Endothelial cell (in vitro differentiated cells): ENCODE data around the gene DIS3L2. TPM values are rescaled to one million over a fixed set of nuclear protein-coding genes. Genes with fewer than 3 reads are reported as not detected.

ENCODE experiments used
- DNase-seq: peaks from one replicate; pipeline ENCODE4 v3.0.0; 2021; ENCODE audit warnings: low spot score
- H3K27ac Mint-ChIP-seq: one replicate; pipeline ENCODE4 v1.8.0; 2021; ENCODE audit warnings: mixed read lengths, inconsistent platforms; ENCODE audit not compliant: unreplicated experiment
- H3K27me3 Mint-ChIP-seq: one replicate; pipeline ENCODE4 v1.8.0; 2021; ENCODE audit warnings: mild to moderate bottlenecking, moderate library complexity, mixed read lengths, inconsistent platforms; ENCODE audit not compliant: unreplicated experiment
- H3K36me3 Mint-ChIP-seq: one replicate; pipeline ENCODE4 v1.8.0; 2021; ENCODE audit warnings: mild to moderate bottlenecking, low read depth, mixed read lengths, inconsistent platforms; ENCODE audit not compliant: unreplicated experiment
- H3K4me1 Mint-ChIP-seq: one replicate; pipeline ENCODE4 v1.8.0; 2021; ENCODE audit warnings: mild to moderate bottlenecking, mixed read lengths, inconsistent platforms; ENCODE audit not compliant: unreplicated experiment
- H3K4me3 Mint-ChIP-seq: one replicate; pipeline ENCODE4 v1.8.0; 2021; ENCODE audit warnings: mild to moderate bottlenecking, mixed read lengths, inconsistent platforms; ENCODE audit not compliant: unreplicated experiment
- H3K9me3 Mint-ChIP-seq: one replicate; pipeline ENCODE4 v1.8.0; 2021; ENCODE audit warnings: mixed read lengths, inconsistent platforms; ENCODE audit not compliant: unreplicated experiment
- CTCF ChIP-seq: fragments of 200-600 bp; sonication (generic); IDR thresholded peaks from one replicate; pipeline ENCODE4 v1.5.0; 2021; ENCODE audit warnings: antibody characterized with exemption; ENCODE audit not compliant: unreplicated experiment
- total RNA-seq: library from RNA; stranded (reverse); fragmentation: NEBNext Ultra II Directional; extraction: Animal tissue kit (Norgen Biotek cat#: 25700); gene quantifications from one replicate; pipeline ENCODE4 v1.2.1, GENCODE V29; 2021; ENCODE audit not compliant: unreplicated experiment

The DIS3L2 gene
- total RNA-seq, 1 donor from 2014 or later = 42.1 TPM

- Mint-ChIP-seq H3K27me3 (peaks cover 2% of the 10 kb centered on the region), H3K9me3 (no peaks in the 10 kb centered on the region), H3K4me1 (peaks cover 3% of the 10 kb centered on the region), H3K27ac (no peak overlapping the region), H3K36me3 (no peaks in the 10 kb centered on the region), H3K4me3 (no peak overlapping the region)
- no peak for TF ChIP-seq CTCF
- DNase-seq = no peak
Observed at GRCh38 chr2:231951452-231952035, 10.0 kb upstream of the DIS3L2 start.

- TF ChIP-seq CTCF = no peak
- H3K4me1 Mint-ChIP-seq = peaks cover 12% of the 10 kb centered on the region
- H3K27ac Mint-ChIP-seq = no peak overlapping the region
- H3K9me3 Mint-ChIP-seq = no peaks in the 10 kb centered on the region
- H3K27me3 Mint-ChIP-seq = peaks cover 2% of the 10 kb centered on the region
- no peak overlapping the region for H3K4me3 Mint-ChIP-seq
- no peak for DNase-seq
- peaks cover 3% of the 10 kb centered on the region for H3K36me3 Mint-ChIP-seq
Observed at GRCh38 chr2:231955758-231956472, 5.6 kb upstream of the DIS3L2 start.

DNA sequence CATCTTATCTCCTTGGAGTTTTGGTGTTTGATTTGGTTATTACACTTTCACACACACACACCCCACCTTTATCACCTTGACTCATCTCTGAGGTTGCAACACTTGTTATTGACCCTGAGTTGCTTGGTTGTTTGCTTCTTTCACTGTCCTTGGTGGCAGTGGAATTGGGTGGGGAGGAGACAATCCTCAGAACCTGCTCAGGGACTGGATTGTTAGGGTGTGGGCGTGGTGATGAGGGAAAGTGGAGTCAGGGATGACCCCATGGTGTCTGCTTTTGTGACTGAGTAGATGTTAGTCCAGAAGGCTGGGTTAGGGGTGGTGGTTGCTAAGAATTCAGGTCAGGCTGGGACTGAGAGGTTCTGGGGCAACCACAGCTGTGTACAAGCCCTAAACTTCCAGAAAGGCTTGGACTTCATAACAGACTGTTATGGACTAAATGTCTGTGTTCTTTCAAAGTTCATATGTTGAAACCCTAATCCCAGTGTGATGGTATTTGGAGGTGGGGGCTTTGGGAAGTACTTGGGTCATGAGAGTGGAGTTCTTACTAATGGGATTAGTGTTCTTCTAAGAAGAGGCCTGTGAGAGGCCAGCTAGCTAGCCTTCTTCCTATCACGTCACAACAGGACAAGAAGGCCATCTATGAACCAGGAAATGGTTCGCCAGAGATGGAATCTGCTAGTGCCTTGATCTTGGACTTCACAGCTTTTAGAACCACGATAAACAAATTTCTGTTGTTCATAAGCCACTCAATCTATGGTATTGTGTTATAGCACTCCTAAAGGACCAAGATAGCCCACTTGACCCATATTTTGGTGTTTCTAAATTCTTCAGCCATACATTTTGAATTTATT, 3.4 kb upstream of the DIS3L2 start:
- Mint-ChIP-seq H3K27ac (no peak overlapping the region), H3K4me1 (peaks cover 19% of the 10 kb centered on the region)

GRCh38 chr2:231960810-231961348, 634 bp upstream of the DIS3L2 start:
- Mint-ChIP-seq H3K27me3 (peaks cover 6% of the 10 kb centered on the region), H3K9me3 (no peaks in the 10 kb centered on the region), H3K27ac (peak overlapping the region; percentile 96), H3K4me1 (peaks cover 25% of the 10 kb centered on the region), H3K4me3 (peak overlapping the region; percentile 87), H3K36me3 (peaks cover 5% of the 10 kb centered on the region)
- no peak for TF ChIP-seq CTCF
- no peak for DNase-seq

More for the DNA sequence above, 3.4 kb upstream of the DIS3L2 start:
- no peak for TF ChIP-seq CTCF
- Mint-ChIP-seq H3K36me3 (peaks cover 5% of the 10 kb centered on the region), H3K9me3 (no peaks in the 10 kb centered on the region), H3K4me3 (no peak overlapping the region), H3K27me3 (peaks cover 6% of the 10 kb centered on the region)
- no peak for DNase-seq
